Loucy (cell line): ENCODE results near the gene OR51S1.

Experiments used
- H2AFZ ChIP-seq: fragments of 200-600 bp; sonication (generic); 2 replicates; pipeline ENCODE4 v1.6.0; 2016; ENCODE audit warnings: antibody characterized with exemption, mild to moderate bottlenecking, low read length, moderate library complexity
- H3F3A ChIP-seq: fragments of 200-600 bp; 2 replicates; pipeline ENCODE4 v1.6.0; 2016; ENCODE audit warnings: antibody characterized with exemption, low read depth, mild to moderate bottlenecking
- H3K27me3 ChIP-seq: fragments of 200-600 bp; sonication (generic); 2 replicates; pipeline ENCODE4 v1.6.1; 2014; ENCODE audit warnings: low read length, mild to moderate bottlenecking; ENCODE audit not compliant: insufficient read depth, poor library complexity, severe bottlenecking
- H3K36me3 ChIP-seq: fragments of 200-600 bp; sonication (generic); 2 replicates; pipeline ENCODE4 v1.6.1; 2016; ENCODE audit warnings: low read length; ENCODE audit not compliant: insufficient read depth
- H3K4me1 ChIP-seq: fragments of 200-600 bp; sonication (generic); 2 replicates; pipeline ENCODE4 v1.5.1; 2014; ENCODE audit warnings: low read length, mild to moderate bottlenecking; ENCODE audit not compliant: insufficient read depth, poor library complexity, severe bottlenecking
- H3K4me2 ChIP-seq: fragments of 200-600 bp; sonication (generic); 2 replicates; pipeline ENCODE4 v1.6.0; 2014; ENCODE audit warnings: antibody characterized with exemption, low read length, low read depth, mild to moderate bottlenecking; ENCODE audit not compliant: poor library complexity, severe bottlenecking
- H3K4me3 ChIP-seq: fragments of 200-600 bp; sonication (generic); 2 replicates; pipeline ENCODE4 v1.5.1; 2014; ENCODE audit warnings: low read length, mild to moderate bottlenecking, mixed read lengths; ENCODE audit not compliant: poor library complexity, severe bottlenecking
- H3K79me2 ChIP-seq: fragments of 200-600 bp; sonication (generic); 2 replicates; pipeline ENCODE4 v1.6.1; 2014; ENCODE audit warnings: low read length; ENCODE audit not compliant: insufficient read depth
- H3K9ac ChIP-seq: fragments of 200-600 bp; sonication (generic); 2 replicates; pipeline ENCODE4 v1.6.0; 2014; ENCODE audit warnings: mild to moderate bottlenecking, low read depth, low read length, moderate library complexity; ENCODE audit not compliant: poor library complexity, severe bottlenecking
- H3K9me2 ChIP-seq: fragments of 200-600 bp; sonication (generic); replicated peaks from 2 replicates; pipeline ENCODE4 v1.6.1; 2016; ENCODE audit warnings: low read depth, low read length, mixed read lengths
- H3K9me3 ChIP-seq: fragments of 200-600 bp; sonication (generic); 2 replicates; pipeline ENCODE4 v1.6.1; 2014; ENCODE audit warnings: mild to moderate bottlenecking, antibody characterized with exemption, low read length, low read depth; ENCODE audit not compliant: insufficient read depth
- H4K20me1 ChIP-seq: fragments of 200-600 bp; sonication (generic); 2 replicates; pipeline ENCODE4 v1.6.0; 2014; ENCODE audit warnings: antibody characterized with exemption, low read length, mild to moderate bottlenecking; ENCODE audit not compliant: insufficient read depth, poor library complexity, severe bottlenecking
- EZH2phosphoT487 ChIP-seq: fragments of 200-600 bp; IDR thresholded peaks from 2 replicates; pipeline ENCODE4 v1.6.1; 2018; ENCODE audit warnings: antibody characterized with exemption, mild to moderate bottlenecking, moderate library complexity, borderline replicate concordance
- TF ChIP-seq, protein P1 (sequence below): fragments of 200-600 bp; sonication (generic); conservative IDR thresholded peaks from 2 replicates; pipeline ENCODE4 v1.5.1; 2014; ENCODE audit warnings: mild to moderate bottlenecking, antibody characterized with exemption, low read length

Gene OR51S1

DNA sequence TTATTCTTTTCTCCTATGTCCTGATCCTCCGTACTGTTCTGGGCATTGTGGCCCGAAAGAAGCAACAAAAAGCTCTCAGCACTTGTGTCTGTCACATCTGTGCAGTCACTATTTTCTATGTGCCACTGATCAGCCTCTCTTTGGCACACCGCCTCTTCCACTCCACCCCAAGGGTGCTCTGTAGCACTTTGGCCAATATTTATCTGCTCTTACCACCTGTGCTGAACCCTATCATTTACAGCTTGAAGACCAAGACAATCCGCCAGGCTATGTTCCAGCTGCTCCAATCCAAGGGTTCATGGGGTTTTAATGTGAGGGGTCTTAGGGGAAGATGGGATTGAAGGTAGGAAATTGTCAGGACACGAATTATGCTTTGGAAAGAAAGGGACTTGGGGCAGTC is 33.5 kb upstream of the OR51S1 start:
- no peaks in the 10 kb centered on the region for H3K9me2 ChIP-seq
- no peaks in the 10 kb centered on the region for H3F3A ChIP-seq
- no peak overlapping the region for H3K9ac ChIP-seq
- H3K36me3 ChIP-seq: no peaks in the 10 kb centered on the region
- no peak overlapping the region for H3K4me2 ChIP-seq
- no peak overlapping the region for H2AFZ ChIP-seq
- no peaks in the 10 kb centered on the region for H3K4me1 ChIP-seq
- H3K27me3 ChIP-seq: no peaks in the 10 kb centered on the region
- TF ChIP-seq, protein P1, sequence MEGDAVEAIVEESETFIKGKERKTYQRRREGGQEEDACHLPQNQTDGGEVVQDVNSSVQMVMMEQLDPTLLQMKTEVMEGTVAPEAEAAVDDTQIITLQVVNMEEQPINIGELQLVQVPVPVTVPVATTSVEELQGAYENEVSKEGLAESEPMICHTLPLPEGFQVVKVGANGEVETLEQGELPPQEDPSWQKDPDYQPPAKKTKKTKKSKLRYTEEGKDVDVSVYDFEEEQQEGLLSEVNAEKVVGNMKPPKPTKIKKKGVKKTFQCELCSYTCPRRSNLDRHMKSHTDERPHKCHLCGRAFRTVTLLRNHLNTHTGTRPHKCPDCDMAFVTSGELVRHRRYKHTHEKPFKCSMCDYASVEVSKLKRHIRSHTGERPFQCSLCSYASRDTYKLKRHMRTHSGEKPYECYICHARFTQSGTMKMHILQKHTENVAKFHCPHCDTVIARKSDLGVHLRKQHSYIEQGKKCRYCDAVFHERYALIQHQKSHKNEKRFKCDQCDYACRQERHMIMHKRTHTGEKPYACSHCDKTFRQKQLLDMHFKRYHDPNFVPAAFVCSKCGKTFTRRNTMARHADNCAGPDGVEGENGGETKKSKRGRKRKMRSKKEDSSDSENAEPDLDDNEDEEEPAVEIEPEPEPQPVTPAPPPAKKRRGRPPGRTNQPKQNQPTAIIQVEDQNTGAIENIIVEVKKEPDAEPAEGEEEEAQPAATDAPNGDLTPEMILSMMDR: no peak
- no peak for TF ChIP-seq EZH2phosphoT487
- no peaks in the 10 kb centered on the region for H3K9me3 ChIP-seq
- H3K79me2 ChIP-seq: no peaks in the 10 kb centered on the region
- no peaks in the 10 kb centered on the region for H4K20me1 ChIP-seq
- no peak overlapping the region for H3K4me3 ChIP-seq

DNA sequence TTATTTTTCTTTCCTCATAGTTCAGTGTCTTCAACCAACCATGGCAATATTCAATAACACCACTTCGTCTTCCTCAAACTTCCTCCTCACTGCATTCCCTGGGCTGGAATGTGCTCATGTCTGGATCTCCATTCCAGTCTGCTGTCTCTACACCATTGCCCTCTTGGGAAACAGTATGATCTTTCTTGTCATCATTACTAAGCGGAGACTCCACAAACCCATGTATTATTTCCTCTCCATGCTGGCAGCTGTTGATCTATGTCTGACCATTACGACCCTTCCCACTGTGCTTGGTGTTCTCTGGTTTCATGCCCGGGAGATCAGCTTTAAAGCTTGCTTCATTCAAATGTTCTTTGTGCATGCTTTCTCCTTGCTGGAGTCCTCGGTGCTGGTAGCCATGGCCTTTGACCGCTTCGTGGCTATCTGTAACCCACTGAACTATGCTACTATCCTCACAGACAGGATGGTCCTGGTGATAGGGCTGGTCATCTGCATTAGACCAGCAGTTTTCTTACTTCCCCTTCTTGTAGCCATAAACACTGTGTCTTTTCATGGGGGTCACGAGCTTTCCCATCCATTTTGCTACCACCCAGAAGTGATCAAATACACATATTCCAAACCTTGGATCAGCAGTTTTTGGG is 33.0 kb upstream of the OR51S1 start, which contains the start of gene OR51T1:
OR51T1 (plus strand) TSS at position 41 of the 641 bp plus-strand sequence; CDS start at position 41, 0 bp downstream.
- Histone ChIP-seq H3K9me3 (no peaks in the 10 kb centered on the region), H3K4me3 (no peak within 1 kb of the TSS), H3K27me3 (no peaks in the 10 kb centered on the region), H3K79me2 (no peaks in the 10 kb centered on the region), H3F3A (no peaks in the 10 kb centered on the region), H2AFZ (no peak within 1 kb of the TSS), H3K9ac (no peak within 1 kb of the TSS), H3K4me2 (no peak within 1 kb of the TSS), H4K20me1 (no peaks in the 10 kb centered on the region), H3K36me3 (no peaks in the 10 kb centered on the region), H3K4me1 (no peaks in the 10 kb centered on the region), H3K9me2 (no peaks in the 10 kb centered on the region)
- TF ChIP-seq, protein P1: no peak
- no peak for TF ChIP-seq EZH2phosphoT487

DNA sequence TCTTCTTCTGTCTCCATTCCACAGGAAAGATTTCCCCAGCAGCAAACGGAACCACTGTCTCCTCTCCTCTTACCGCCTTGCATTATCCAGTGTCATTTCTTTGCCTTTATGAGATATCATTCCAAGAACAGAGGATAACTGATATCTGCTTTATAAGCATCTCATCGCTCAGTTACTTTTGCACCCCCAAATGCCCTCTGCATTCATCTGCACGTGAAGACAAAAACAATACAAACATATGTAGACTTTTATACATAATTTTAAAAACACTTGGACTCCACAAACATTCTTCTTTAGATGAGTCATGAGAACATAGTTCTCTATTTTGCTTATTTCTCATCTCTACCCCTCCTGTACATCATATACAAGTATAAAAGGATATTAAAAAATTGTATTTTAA is 32.2 kb upstream of the OR51S1 start:
- Histone ChIP-seq H2AFZ (no peak overlapping the region), H3K9me2 (no peaks in the 10 kb centered on the region), H3K4me2 (no peak overlapping the region), H3F3A (no peaks in the 10 kb centered on the region), H3K36me3 (no peaks in the 10 kb centered on the region), H3K9me3 (no peaks in the 10 kb centered on the region), H3K4me1 (no peaks in the 10 kb centered on the region), H3K79me2 (no peaks in the 10 kb centered on the region), H3K27me3 (no peaks in the 10 kb centered on the region), H4K20me1 (no peaks in the 10 kb centered on the region), H3K4me3 (no peak overlapping the region), H3K9ac (no peak overlapping the region)
- TF ChIP-seq, protein P1: no peak
- no peak for TF ChIP-seq EZH2phosphoT487
